SK-MEL-5 (cell line): ENCODE data around the gene CHST12. TPM values are rescaled to one million over a fixed set of nuclear protein-coding genes. Genes with fewer than 3 reads are reported as not detected.
A peak's percentile ranks its signal among the peaks of the same experiment; 100 is the strongest.
"Not testable (repeated sequence)": the region's sequence is repeated elsewhere in the genome, so short reads cannot be mapped to it uniquely, and the experiment has no call there.

Experiments
- DNase-seq: peaks from one replicate; pipeline ENCODE4 v3.0.0-alpha.2; 2016; ENCODE audit warnings: low read depth, low spot score
- in situ Hi-C: cut with HindIII; loops from 2 replicates; pipeline ENCODE4 v1.10.0; 2016; ENCODE audit warnings: low sequenced_read_pairs, high pct_unique_total_duplicates, low pct_unique_long_range_greater_than_20kb
- total RNA-seq: library from RNA; depleted of rRNA; stranded (reverse); fragments of >200 nt; shearing (Covaris generic); gene quantifications from 2 replicates; pipeline ENCODE4 v1.2.3, GENCODE V29; 2014

The CHST12 gene
- total RNA-seq, 1 experiment from 2014 or later = 11.4 TPM

DNA sequence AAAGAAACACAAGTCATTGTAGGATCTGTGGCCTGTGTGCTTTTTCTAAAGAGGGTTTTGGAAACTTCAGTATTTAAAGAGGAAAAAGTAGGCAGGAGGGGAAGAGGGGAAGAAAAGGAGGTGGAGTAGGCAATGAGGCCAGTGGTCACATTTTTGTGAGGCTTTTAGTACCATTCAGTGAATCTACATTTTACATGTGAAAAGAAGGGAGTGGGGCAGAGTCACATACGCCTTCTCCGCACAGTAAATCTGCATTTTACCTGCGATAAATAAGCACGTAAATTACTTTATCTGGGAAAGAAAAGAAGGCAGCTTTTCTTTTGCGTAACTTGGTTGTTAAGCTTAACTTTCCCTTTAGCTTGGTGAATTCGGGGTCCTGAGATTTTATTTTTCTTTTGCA is 13.2 kb downstream of the CHST12 start:
- in situ Hi-C loops = no loop called here
- no peak for DNase-seq

DNA sequence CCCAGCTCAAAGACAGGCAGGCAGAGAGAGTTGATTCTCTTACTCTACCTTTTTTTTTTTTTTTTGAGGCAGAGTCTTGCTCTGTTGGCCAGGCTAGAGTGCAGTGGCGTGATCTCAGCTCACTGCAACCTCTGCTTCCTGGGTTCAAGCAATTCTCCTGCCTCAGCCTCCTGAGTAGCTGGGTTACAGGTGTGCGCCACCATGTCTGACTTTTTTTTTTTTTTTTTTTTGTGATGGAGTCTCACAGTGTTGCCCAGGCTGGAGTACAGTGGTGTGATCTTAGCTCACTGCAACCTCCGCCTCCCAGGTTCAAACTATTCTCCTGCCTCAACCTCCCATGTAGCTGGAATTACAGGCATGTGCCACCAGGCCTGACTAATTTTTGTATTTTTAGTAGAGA is 13.8 kb downstream of the CHST12 start:
- DNase-seq, in situ Hi-C loops: not testable (repeated sequence)

DNA sequence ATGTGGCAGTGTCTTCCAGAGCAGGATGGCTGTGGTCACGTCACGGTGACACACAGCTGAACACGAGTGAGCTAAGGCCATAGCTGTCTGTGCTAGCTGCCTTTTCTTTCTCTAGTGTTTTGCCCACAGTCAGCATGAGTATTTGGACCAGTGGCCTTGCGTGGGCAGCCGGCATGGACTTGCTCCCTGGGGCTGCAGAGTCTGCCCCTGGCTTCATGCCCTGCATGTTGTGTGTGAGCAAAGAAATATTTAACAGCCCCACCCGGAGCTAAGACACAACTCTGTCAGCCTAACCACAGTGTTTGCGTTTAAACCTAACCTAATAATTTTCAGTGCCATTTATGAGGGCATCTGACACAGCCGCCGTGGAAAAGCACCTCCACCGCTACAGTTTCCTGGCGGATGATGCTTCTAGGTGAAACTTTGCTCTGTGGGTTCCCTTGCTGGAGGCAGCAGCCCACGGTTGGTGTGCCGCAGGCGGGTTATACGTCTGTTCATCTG is 14.6 kb downstream of the CHST12 start:
- in situ Hi-C loops = no loop called here
- DNase-seq = no peak

DNA sequence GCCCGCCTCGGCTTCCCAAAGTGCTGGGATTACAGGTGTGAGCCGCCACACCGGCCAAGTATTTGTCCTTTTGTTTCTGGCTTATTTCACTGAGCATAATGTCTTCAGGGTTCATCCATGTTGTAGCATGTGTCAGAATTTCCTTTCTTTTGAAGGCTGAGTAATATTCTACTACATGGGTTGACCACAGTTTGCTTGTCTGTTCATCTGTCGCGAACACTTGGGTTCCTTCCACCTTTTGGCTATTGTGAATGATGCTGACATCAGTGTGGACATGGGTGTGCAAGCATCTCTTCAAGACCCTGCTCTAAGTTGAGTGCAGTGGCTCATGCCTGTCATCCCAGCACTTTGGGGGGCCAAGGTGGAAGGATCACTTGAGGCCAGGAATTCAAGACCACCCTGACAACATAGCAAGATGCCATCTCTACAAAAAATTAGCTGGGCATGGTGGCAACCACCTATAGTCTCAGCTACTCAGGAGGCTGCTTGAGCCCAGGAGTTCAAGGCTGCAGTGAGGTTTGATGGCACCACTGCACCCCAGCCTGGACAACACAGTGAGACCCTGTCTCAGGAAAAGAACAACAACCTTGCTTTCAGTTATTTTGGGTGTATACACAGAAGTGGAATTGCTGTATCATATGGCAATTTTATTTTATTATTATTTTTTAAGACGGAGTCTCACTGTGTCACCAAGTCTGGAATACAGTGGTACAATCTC is 17.0 kb downstream of the CHST12 start:
- in situ Hi-C loops = no loop called here
- DNase-seq = no peak

DNA sequence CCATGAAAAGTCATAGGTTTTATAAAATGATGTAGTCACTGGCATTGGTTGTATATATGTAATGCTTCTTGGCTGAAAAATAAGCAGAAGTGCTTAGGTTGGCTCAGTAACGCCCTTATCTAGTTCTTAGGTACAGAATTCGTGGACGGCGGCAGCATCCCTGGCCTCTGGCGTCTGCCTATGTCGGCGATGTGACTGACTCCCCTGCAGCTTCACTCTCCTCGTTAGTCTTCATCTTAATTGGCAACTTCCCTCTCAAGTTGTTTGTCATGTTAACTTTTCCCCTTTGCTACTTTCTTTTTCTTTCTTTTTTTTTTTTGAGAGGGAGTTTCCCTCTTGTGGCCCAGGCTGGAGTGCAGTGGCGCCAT is 18.5 kb downstream of the CHST12 start:
- no peak for DNase-seq
- in situ Hi-C loops = no loop called here

DNA sequence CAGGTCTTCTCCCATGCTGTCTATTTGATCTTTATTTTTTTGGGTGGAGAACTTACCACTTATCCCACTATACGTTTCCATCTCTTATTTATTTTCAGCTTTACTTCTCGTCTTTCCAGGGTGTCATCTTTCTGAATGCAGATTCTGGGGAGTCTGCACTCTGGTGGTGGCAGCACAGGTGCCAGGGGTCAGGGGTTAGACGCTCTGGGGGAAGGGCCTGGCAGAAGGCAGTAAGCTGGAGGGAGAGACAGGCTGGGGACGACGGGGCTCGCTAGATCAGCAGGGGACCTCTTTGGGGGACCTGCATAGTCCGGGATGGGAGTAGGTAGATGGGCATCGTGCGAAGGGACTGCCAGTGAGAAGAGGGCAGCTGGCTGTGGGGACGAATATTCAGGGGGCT is 22.3 kb downstream of the CHST12 start:
- no peak for DNase-seq
- in situ Hi-C loops = no loop called here

DNA sequence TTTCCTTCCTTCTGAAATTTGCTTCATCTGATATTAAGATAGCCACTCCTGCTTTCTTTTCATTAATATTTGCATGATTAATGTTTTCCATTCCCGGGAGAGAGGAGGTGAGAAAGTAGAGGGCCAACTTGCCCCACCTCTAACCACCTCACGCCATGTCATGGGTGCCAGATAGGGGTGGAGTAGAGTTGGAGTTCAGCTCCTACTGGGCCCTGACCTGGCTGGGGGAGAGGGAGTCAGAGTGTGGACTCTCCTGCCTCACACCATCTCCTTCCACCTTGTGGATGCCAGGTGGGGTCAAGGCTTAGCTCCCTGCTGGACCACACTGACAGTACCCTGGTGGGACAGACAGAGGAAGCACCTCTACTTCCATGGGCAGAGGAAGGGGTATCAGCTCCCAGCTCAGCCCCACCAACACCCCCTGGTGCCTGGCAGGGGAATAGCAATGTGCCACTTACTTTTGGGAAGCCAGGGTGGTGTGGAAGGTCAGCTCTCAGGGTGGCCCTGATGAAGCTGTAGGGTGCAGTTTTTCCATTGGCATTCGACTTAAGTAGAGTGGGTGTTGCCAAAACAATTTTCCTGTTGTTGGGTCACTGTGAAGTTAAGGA is 28.0 kb downstream of the CHST12 start:
- DNase-seq = peak; percentile 46
- in situ Hi-C loops = no loop called here

DNA sequence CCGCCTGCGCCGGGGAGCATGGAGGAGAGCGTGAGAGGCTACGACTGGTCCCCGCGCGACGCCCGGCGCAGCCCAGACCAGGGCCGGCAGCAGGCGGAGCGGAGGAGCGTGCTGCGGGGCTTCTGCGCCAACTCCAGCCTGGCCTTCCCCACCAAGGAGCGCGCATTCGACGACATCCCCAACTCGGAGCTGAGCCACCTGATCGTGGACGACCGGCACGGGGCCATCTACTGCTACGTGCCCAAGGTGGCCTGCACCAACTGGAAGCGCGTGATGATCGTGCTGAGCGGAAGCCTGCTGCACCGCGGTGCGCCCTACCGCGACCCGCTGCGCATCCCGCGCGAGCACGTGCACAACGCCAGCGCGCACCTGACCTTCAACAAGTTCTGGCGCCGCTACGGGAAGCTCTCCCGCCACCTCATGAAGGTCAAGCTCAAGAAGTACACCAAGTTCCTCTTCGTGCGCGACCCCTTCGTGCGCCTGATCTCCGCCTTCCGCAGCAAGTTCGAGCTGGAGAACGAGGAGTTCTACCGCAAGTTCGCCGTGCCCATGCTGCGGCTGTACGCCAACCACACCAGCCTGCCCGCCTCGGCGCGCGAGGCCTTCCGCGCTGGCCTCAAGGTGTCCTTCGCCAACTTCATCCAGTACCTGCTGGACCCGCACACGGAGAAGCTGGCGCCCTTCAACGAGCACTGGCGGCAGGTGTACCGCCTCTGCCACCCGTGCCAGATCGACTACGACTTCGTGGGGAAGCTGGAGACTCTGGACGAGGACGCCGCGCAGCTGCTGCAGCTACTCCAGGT is 29.7 kb downstream of the CHST12 start:
- in situ Hi-C loops = no loop called here
- no peak for DNase-seq

DNA sequence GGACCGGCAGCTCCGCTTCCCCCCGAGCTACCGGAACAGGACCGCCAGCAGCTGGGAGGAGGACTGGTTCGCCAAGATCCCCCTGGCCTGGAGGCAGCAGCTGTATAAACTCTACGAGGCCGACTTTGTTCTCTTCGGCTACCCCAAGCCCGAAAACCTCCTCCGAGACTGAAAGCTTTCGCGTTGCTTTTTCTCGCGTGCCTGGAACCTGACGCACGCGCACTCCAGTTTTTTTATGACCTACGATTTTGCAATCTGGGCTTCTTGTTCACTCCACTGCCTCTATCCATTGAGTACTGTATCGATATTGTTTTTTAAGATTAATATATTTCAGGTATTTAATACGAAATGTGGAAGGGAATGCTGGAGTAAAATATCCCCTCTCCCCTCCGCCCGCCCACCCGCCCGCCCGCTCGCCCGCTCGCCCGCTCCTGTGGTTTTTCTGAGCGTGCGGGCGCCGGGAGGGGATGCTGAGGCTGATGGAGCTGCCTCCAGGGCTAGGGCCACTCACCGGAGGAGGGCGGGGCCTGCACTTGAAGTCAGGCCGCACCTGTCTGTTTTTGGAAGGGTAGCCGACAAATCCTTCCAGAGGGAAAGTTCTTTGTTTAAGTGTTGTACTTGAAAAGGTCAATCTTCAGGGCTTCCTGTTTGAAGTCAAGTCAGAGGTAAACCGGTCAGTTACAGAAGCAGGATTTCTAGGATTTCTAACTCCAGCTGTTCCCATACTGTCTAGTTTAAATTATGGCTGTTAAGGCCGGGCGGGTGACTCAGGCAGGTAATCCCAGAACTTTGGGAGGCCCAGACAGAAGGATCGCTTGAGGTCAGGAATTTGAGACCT is 30.5 kb downstream of the CHST12 start:
- DNase-seq = no peak
- in situ Hi-C loops = no loop called here

DNA sequence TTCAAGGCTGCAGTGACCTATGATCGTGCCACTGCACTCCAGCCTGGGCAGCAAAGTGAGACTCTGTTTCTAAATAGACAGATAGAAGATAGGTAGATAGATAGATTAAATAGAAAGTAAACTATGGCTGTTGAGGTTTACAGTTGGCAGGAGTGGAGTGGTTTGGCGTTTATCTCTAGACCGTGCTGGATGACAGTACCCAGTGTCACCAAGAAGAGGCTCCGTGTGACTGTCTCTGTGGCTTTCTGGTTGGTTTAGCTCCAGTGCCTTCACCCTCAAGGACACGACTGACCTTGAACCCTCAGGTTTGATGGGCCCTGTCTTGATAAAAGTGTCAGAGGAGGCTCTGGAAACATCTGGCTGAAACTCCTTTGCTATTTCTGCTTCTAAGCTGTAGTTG is 31.7 kb downstream of the CHST12 start:
- no peak for DNase-seq
- in situ Hi-C loops = no loop called here

DNA sequence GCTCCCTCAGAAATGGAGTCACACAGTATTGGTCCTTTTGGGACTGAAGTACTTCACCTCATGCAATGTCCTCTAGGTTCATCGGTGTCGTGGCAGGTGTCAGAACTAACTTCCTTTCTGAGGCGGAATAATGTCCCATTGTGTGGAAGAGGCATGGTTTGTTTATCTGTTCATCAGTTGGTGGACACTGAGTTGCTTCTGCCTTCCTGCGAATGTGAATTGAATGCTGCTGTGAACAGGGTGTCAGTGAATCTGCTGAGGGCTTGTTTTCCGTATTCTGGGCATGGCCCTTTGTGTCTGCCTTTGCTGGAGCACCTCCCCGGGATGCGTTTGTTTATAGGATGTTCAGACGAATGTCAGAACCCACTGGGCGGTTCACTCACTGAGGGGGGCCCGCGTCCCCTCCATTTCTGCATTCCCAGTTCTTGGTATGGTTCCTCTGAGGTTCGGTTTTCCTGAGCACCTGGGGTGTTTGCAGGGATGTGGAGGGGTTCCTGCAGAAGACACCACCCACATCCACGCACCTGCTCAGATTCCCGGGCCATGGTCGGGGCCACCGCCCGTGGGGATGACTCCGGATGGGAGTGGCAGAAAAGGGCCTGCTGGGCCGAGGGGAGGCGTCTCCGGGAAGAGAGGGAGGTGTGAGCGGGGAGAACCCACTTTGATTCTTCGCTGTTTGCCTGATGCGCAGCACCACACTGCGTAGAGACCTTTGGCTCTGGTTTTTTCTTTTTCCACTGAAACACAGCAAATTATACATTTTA is 33.1 kb downstream of the CHST12 start:
- DNase-seq = no peak

DNA sequence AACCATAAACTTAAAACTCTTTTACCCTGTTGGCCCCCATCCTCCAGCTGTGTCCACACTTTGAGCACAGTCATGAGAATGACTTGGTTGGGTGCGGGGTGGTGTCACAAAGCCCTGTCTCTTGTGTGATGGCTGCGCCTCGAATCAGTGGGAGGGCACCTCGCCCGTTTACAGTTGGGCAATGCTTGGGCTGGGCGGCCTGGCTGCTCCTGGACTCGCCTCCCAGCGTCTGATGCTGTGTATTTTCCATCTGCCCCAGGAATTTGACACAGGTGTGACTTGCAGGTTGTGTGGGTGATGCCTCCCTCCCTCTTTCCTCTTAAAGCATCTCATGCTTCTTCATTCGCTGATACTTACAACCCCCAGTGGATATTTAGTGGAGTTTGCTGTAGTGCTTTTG is 33.7 kb downstream of the CHST12 start:
- no peak for DNase-seq
- in situ Hi-C loops = no loop called here

More for the DNA sequence above, 33.1 kb downstream of the CHST12 start:
- in situ Hi-C loops = no loop called here

DNA sequence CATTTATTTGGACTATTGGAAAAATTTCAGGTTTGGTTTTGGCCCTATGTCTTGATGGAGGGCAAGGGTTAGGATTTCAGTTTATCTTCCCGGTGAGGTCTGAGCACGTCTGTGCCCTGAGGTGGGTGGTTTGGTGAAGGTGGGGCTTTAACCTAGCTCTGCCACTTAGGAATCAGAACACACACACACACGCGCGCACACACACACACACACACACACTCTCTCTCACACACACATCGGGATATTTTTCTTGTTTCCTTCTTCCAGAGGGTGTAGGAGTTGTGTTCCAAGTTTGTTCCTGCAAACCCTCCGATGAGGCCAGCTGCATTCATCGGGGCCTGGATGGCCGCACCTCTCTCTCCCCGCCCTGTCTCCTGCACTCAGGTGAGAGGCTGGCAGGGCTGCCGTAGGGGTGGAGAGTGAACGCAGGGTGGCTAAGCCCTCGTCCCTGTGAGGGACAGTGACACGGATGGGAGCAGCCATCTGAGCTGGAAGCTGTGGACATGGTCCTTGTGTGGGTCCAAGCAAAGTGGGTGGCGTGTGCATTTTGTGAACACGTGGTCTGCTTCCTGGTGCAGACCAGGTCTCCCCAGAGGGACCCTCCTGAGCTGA is 34.2 kb downstream of the CHST12 start:
- in situ Hi-C loops = no loop called here
- DNase-seq = no peak

DNA sequence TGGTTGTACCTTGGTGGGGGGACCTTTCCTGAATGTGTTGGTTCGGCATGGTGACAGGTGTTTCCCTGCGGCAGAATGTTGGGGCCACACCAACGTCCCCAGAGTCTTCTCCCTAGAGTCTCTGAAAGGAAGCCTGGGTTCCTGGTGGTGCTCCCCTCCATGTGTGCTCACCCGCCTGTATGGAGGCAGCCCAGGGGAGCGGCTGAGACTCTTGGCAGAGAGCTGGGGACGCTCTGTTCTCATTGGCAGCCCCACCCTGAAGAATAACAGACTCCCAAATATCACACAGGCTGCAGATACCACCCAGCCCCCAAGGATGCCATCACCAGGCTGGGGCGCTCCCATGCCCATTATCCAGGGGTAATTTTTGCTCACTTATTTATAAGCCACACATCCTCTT is 34.8 kb downstream of the CHST12 start:
- in situ Hi-C loops = no loop called here
- DNase-seq = no peak

DNA sequence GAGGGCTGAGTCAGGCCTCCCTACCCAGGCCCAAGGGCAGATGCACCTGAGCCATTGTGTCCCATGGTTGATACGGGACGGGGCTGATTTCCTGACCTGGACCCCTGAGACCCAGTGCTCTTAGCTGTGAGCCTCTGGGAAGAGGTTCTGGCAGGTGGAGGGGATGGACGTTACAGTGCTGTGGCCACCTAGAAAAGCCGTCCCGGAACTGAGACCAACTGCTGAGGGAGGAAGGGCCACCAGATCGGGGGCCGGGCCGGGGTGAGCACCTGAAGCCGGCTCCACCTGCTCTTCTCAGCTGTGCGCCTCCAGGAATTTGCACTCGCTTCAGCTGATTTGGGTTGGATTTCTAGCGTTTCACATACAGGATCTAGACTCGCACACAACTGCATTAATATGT is 35.4 kb downstream of the CHST12 start:
- in situ Hi-C loops = no loop called here
- DNase-seq = no peak

DNA sequence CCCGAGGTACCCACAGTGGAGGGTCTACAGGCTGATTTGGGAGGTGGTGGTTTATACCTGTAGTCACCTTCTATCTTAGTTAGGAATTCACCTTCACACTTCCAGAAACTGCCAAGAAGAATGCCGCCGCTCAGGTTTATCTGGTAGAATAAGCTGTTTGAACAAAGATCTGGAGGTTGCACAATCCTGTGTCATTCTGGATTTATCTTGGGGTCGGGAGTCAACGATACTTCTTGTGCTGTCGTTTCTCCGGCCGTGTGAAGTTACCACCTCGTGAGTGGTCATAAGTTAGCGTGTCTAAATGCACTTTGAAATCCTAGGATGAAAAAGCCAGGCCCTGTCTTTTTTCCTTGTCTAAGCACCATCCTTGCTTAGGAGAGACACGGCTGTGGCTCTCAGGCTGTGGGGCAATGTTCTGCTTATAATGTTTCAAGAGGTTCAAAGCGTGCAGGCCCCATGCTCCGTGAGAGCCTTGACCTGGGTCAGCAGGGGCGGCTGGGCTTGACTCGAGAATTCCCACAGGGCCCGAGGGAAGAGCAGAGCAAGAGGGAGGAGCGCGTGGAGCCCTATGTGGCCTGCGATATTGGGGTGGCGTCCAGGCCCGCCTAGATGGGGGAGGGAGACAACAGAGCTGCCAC is 37.3 kb downstream of the CHST12 start:
- in situ Hi-C loops = no loop called here

More for the DNA sequence above, 37.3 kb downstream of the CHST12 start:
- DNase-seq = no peak
